AG08395 (cell line): Measurements from ENCODE around the gene RAD51B.
A peak's percentile ranks its signal among the peaks of the same experiment; 100 is the strongest.
"Not testable (repeated sequence)": the region's sequence is repeated elsewhere in the genome, so short reads cannot be mapped to it uniquely, and the experiment has no call there.

Source experiments
- DNase-seq: peaks from one replicate; pipeline ENCODE4 v3.0.0; 2012; ENCODE audit warnings: mixed read lengths, low spot score

Gene RAD51B

DNA sequence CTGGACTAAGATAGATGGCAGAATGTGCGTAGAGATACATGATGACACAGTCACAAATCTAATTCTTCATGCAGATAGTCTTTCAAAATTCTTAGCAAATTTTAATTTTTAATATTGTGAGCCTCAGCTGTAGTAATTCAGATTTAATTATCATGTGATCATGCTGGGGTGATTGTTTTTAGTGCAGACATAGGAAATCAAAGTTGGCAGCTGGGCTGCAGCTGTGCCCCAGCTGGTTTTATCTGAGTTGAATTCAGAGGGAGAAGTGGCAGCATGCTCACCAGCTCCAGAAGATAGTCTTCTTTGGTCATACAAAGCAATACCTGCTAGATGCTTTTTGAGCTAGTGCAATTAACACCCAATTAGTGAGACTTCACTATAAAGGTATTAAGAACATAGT lies 292.9 kb downstream of the RAD51B start:
- no peak for DNase-seq

DNA sequence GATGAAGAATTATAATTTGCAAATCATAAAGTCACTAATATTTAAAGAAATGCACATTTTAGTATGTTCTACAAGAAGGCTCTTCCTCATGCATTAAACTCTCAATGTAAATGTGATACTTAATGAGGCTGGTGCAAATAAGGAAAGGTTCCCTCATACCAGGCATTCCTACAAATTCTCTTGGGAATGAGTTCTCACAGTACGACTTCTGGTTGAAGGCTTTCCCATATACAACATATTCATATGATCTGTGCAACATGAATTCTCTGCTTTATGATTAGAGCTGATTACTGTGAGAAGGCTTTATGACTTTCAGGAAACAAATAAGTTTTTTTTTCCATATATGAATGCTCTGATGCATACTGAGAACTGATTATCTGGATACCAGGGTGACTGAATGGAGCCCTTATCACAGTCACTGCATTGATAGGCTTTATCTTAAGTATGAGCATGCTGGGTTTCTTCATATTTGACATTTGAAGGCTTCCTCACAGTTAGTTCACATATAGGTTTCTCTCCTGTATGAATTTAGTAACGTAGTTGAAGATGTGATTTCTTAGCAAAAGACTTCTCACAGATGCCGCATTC lies 293.9 kb downstream of the RAD51B start:
- no peak for DNase-seq

DNA sequence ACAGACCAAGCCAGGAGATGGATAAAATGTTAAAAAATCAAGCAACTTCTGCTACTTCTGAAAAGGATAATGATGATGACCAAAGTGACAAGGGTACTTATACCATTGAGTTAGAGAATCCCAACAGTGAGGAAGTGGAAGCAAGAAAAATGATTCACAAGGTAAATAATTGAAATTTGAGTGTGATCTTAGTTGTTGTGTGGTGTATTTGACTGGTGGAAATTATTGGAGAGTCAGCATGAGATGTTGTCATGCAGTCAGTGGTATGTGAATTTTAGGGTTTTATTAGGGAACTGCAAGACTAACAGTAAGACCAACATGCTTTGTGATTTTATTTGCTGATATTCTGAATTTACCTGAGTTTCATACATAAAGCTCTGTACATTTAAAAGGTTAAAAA lies 296.4 kb downstream of the RAD51B start:
- not testable (repeated sequence) for DNase-seq

DNA sequence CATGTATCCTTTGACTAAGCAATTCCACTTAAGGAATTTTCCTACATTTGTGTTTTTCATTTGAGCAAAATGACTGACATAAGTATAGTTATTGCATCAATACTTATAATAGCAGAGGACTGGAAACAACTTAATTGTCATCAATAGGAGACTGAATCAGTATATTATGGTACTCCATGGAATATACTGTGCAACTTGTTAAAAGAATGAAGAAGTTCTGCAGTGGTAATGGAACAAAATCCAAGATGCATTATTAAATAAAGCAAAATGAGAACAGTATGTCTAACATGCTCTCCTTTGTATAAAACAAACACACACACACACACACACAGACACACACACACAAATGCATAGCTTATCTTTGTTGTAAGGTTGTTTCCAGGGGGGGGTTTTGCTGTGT lies 303.1 kb downstream of the RAD51B start:
- DNase-seq: no peak

DNA sequence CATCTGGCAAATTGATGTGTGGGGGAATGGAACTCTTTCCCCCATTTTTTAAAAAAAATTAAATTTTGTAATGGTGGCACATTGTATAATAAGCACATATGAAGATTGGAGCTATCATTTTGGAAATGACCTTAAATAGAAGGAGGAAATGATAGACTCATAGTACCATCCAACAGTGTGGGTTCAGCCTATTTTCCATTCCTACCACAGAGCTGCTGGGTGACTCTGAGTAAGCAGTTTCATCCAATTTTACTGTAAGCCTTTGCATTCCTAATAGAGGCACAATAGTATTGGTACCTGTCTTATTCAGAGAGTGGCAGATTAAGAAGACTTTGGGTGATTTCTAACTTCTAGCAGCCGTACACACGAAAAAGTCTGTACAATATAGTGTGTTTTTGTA lies 304.5 kb downstream of the RAD51B start:
- DNase-seq: no peak

DNA sequence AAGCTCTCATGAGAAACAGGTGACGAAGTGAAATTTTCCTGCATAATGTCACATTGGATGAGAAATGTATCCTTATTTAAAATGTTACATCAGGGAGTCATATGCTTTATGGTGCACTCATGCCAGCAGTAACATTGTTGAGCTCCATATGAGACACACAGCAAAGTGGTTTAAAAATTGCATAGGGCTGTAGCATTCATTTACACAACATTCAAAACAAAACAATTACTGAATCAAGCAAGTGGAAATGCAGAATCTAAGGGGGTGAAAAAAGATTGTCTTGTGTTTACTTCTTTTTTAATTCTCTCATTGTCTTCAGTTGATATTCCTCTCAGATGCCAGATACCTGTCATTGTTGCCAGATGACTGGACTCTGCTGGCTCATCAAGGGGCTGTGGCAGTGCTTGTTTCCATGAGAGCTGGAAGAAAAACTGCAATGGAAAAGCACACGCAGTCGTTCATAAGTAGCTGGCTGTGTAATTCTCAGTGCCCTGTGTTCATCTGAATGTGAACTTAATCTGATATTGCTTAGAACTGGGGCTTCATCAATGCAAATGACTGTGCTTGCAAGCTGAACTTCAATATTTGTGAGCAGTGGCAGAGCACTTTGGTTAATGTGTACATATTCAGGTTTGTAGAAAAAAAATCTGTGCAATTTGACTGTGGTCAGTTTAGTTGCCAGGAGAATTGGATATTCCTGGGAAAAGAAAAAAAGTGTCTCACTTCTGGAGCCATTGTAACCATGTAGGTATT lies 305.6 kb downstream of the RAD51B start:
- DNase-seq: peak; percentile 54

DNA sequence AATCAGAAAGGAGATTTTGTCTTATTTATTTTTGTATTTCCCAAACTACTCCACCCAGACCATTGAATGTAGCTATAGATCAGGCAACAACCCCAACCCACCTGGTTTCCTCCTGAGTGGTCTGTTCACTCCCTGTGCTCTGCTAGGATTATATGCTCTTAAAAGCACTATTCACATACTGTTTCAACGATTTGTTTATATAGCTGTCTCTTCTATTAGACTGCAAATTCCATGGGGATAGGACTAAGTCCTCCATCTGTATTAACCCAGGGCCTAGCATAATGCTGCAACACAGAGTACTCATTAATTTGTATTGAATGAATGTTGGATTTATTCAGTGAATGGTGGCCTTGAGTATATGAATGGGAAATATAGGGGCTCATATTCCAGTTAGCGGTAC lies 307.6 kb downstream of the RAD51B start:
- DNase-seq: no peak

DNA sequence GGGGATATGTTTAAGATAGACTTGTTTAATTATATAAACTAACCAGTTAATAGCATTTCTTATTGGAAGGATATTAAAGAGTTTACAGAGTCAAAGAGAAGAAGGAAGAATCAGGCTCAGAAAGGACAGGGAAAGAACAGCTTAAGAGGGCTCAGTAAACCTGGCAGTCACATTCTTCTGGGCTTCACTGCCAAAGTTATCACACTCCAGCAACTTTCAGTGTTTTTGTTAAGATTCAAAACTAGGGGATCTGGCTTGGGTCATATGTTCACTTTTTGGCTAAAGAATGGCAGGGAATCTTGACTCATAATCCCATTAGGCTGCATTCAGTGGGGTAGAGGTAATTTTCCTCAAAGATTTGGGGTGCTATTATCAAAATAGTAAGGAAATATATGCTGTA lies 312.3 kb downstream of the RAD51B start:
- no peak for DNase-seq

DNA sequence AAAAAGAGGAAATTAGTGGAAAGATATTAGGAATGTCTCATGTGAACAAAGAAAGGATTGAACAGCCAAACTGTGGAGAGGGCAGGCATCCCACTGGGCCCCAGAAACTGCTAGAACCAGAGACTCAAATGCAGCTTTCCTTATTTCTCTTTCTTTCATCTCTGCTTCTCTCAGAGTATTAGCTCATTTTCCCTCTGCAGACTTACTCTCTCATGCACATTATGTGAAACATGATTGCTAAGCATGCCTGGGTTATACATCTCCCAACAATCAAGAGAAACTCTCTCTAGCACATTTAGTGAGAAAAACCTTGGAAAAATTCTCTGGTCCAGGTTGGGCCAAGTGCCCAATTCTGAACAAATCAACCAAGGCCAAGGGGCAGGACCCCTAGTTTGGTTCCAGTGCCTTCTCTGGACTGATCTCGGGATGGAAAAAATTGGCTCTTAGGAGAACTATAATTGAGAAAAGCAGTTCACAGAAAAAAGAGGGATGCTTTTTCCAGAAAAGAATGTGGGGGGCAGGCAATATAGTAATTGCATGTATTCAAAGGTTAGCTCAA lies 313.1 kb downstream of the RAD51B start:
- no peak for DNase-seq

DNA sequence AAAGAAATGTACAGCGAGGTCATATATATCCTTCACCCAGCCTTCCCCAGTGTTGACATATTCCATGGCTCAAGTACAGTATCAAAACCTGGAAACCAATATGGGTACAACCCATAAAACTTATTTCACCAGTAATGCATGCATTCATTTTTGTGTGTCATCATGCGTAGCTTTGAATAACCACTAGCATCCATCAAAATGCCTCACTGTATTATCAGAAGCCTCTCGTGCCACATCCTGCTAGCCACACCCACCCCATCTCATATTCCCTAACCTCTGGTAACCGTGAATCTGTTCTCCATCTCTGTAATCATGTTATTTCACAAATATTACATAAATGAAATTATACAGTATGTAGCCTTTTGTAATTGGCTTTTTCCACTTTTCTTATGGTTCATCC lies 314.3 kb downstream of the RAD51B start:
- no peak for DNase-seq

DNA sequence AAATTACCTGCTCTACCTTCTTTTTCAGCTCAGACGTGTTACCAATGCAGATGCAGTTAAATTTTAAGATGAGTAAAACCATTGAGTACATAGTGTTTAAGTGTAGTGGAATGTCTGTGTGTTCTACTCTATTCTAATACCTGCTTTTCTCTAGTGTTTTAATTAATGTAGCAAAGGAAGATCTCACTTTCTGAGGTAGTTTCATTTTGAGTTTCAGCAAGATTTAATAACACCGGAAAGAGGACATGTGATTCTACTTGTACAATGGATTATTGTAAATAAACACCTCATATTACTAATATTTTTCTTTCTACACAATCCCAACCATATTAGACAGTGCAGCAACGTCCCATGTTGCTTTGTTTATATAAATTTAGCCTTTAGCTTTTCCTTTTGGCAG lies 315.4 kb downstream of the RAD51B start:
- no peak for DNase-seq

DNA sequence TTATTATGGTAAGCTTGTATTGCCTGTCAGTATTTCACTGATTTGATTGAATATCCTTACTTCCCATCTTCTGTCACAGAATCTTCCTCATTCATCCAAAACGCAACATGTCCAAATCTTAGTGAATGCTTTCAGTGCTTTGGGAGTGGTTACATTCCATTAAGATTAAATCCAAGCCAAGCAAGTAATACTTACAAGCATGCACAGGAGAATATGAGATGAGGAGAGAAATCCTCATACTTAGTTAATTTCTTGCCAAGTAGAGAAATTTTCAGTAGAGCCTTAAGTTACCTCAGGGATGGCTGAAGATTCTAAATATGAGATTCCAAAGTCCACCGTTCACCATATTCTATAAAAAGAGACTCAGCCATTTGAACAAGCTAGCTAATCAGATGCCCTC lies 316.0 kb downstream of the RAD51B start:
- peak; percentile 39 for DNase-seq

DNA sequence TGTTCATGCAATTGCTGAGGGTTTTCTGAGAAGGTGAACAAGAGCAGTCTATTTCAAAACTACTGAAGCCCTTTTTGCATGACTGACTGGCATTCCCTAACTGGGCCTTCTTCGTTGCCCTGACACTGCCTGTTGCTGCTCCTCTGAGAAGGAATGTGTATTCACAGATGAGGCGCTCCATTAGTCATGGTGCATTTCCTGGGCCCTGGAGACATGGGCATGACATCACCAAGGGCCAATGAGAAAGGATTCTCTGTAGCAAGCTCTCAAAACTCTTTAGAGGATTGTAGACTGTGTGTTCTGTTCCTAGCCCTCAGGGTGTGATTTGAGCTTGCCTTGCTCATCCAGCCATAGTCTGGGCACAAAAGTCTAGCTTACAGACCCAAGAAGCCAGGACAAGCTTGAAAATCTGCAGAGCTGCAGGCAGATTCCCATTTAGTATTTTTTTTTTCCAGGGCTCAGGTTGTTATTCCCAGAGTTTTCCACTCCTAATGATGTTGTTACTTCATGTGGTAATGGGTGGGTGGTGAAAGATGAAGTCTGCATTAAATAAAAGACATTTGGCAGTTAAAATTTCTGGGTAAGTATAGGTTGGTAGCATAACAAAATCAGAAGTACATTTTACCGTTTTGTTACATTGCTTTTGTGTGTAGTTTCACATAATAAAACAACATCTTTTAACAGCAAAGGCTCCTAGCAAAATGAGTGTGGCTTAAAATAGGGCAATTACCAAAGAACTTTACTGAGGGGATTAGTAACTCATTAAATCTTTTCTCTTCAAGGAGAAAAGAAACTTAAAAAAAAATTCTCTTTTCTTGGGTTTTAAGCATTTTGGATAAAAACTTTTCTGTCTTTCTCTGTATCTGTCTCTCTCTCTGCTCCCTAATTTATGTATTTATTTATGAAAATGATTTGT lies 318.4 kb downstream of the RAD51B start:
- DNase-seq: peak; percentile 83

DNA sequence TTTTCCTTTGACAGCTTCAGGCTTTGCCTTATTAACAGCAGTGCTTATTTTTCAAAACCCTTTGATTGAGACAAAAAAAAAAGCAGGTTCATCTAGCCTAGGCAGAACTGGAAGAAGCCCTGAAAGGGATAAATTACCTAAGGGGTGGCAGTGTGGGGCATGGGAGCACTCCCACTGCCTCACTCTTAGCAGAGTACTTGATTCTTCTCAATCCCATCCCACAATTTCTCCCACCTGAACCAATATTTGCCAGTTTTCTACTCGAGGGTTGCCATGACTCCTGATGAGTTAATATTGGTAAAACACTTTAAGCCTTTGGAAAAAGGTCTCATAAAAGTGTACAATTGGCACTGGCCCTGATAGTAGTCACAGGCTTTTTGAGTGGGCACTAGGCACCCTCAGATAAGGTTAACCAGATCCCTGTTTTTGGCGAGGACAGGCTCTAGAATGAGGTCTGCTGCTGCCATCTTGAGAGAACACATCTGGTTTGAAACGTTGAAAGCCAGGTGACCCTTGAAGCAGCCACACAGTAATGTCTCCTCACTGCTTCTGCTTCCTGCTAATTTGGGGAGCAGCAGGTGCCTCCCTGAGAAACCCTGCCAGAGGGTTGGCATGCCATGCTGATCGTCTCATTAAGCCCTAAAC lies 320.0 kb downstream of the RAD51B start:
- no peak for DNase-seq

DNA sequence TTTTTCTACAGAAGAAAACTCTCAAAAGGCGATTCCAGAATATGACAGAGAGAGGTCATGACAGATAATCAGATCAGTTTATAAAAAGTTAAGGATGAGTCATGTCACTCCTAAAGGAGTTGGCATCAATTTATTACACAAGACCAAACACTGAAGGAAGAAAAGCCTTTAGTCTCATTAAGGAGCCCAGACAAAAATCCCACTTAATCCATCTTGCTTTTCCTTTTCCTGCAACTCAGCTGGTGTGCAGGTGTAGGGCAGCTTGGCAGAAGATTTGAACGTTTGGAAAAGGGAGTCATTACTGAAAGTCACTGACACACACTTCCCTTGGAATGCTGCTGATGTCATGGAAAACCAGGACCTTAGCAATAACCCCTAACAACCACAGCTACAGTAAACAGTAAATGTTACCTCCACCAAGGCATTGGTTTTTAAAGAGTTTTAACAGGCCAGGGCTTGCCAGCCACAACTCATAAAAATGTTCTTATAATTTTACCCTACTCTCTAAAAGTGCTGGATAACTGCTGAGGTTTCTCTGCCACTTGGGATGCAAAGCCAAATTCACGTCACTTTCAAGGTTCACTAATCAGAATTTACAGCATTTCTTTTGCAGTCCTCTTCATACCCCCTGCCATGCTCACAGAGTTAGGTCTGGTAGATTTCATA lies 320.6 kb downstream of the RAD51B start:
- peak; percentile 78 for DNase-seq

DNA sequence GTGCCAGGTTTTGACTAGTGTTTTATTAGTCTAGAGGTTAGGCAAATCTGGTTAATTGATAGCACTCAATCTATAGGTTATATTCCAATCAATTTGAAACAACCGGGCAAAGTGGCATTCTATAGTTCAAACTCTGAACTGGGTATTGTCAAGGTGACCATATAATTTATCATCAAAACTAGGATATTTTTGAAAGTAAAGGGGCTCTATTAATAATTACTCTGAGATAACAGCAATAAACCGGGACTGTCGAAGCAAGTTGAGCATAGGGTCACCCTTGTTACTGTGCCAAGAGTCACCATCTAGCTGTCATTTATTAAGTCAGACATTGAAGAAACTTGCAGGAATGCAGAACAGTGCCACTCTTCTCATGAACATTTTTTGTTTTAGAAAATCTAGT lies 321.2 kb downstream of the RAD51B start:
- no peak for DNase-seq

DNA sequence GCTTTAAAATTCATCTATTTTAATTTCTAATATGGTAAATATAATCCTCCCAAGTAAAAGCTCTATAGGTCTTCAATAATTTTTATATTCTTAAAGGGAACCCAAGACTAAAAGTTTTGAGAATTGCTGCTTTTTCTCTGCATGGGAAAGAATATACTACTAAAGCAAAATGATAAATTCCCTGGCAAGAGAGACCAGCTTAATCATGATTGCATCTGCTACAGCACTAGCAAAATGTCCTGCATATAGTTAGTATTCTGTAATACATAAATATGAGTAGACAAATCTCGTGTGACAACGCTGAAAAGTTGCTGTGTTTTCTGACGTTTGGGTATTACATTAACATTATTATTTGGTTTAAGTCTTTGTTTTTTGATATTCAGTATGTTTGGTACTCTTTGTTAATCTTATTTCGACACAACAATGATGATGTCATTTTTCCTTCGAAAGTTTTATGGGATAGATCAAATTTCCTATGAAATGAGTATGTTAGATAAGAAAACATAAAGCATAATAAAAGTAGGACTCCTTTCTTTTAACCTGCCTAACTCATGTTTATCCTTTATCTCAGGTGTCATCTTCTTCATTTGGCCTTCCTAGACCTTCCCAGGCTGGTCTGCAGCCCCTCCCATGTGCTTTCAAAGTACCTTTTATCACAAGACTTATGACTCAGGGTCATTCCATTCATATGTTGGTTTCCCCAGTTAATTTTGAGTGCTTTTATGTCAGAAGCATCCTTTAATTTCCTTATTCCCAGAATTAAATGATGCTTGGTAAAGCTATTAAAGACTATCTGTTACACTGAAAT lies 321.9 kb downstream of the RAD51B start:
- DNase-seq: no peak

DNA sequence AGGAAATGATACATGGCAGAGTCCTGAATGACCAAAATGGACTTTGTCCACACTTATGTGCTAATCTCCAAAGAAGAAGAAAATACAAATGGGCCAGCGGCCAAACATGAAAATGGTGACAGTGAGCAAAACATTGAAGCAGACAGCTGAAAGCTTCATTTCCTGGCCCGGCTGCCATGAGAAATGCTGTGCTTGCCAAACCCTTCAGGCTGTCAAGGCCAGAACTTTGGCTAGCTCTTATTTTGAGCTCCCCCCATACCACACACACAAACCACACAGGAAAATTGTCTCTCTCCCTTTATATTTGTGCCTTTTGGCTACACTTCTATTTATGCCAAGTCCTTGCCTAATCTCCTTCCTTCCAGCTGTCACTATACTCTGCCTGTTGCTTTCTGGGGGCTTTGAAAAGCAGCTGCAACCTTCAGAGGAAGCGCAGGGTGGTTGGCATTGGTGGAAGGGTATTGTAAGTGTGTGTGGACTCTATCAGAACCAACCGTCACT lies 323.8 kb downstream of the RAD51B start:
- peak; percentile 49 for DNase-seq

DNA sequence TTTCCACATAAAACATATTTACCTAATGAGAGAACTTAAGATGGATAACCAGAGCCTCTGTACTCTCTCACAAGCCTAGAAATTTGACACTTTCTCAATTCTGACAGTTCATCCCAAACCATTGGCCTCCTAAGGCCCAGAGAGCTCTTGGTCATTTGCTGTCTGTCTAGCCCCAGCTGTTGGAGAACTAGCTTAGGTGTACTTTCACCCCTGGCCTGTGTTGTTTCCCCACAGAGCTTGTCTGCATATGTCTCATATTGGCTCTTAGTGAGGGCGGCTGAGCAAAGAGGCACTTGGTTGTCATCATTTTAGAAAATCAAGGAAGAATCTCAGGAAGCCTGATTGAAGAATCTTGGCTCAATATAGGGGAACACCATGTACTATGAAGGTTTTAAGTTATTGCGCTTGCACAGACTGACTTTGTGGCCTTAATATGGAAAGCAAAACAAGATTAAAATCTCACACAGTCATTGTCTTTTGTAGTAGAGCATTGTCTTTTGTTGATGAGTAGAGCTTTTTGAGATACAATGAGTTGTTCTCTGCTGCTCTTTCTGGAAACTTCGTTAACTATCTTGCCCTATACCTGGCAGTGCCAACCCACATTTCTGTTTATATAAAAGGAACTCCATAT lies 324.6 kb downstream of the RAD51B start:
- DNase-seq: no peak

DNA sequence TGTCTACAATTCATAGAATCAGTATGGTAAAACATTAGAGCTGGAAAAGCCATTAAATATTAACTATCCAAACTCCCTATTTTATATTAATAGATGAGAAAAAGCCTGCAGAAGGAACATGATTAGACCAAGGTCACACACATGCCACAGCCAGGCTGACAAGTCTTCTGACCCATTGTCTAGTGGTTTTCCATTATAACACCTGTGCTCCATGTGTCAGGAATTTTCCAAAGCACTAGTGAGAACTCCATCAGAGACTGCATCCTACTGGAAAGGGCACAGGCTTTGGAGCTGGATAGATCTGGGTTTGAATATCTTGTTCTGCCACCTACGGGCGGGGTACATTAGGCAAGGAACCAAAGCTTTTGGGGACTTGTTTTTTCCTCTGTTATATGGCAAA lies 325.5 kb downstream of the RAD51B start:
- DNase-seq: no peak
